ENCODE data around the gene KRTAP2-3. TPM values are rescaled to one million over a fixed set of nuclear protein-coding genes. Genes with fewer than 3 reads are reported as not detected.
"Not testable (repeated sequence)": the region's sequence is repeated elsewhere in the genome, so short reads cannot be mapped to it uniquely, and the experiment has no call there.

KRTAP2-3 gene
- total RNA-seq, 4 donors from 2014 or later = not detected

DNA sequence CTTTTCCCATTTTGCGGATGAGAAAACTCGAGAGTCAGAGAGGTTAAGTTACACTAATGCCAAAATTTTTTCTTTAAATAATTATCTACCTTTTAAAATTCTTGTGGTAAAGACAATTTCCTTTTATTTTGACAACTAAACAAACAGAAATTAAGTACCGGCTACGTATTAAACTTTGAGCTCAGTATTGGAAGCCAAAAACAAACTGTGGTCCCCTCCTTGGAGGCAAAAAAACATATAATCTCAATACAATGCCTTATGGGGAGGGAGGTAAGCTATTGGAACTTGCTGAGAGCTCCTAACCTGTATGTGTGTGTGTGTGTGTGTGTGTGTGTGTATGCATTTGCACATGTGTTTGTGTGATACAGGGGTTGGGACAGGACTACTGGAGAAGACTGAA lies 3.5 kb upstream of the KRTAP2-3 start:
- DNase-seq (ENCODE audit: low spot score) (no peak), ATAC-seq (ENCODE audit: low FRiP score) (no peak)
- no peak for TF ChIP-seq CTCF (IDR thresholded peaks at IDR 0.05)

DNA sequence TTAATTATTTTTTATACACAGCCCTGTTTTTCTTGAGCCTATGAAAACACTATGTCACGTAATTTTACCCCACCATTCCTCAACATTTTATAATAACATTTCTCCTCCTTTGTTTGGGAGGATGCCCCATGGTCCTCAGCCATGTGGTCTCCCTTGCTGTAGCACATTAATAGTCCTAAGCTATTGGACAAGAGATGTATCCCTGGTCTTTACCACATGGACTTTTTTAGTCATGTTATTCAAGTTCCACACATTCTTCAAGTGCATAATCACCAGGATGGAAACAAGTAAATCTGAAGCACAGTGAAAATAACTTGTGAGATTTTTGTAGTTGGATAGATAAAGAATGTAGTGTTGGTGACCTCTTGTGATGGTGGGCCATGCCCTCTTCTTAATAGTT lies 2.0 kb upstream of the KRTAP2-3 start:
- DNase-seq (ENCODE audit: low spot score) = no peak
- ATAC-seq (ENCODE audit: low FRiP score) = no peak
- TF ChIP-seq CTCF (IDR thresholded peaks at IDR 0.05) = no peak

DNA sequence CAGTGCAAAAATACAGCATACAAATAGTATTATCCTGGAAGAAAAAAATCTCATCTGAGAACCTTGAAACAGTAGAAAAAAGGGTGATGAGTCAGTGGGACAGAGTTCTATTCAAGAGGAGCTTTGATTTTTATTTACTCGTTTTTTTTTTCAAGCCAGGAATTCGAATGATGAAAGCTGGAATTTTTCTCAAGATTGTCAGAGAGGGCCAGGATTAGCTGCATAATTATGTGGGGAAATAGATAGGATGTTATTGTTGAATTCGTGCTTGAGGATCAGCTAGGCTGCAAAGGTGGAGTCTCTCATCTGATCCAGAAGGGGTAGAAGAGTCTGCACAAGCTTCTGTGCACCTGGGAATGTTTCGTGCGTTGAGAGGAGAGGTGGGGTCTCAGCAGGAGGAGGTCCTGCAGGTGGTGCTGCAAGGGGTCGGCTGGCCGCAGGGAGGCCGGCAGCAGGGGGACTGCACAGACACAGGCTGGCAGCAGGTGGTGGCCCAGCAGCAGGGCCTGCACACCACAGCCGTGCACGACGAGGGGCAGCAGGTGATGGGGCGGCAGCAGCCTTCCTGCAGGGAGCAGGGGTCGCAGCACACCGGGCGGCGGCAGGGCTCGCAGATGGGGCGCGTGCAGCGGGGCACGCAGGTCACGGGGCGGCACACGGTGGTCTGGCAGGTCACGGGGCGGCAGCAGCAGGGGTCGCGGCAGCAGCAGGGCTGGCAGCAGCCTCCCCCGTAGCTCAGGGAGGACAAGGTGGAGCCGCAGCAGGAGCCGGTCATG lies 450 bp downstream of the KRTAP2-3 start:
- not testable (repeated sequence) for ATAC-seq (ENCODE audit: low FRiP score); DNase-seq (ENCODE audit: low spot score)

DNA sequence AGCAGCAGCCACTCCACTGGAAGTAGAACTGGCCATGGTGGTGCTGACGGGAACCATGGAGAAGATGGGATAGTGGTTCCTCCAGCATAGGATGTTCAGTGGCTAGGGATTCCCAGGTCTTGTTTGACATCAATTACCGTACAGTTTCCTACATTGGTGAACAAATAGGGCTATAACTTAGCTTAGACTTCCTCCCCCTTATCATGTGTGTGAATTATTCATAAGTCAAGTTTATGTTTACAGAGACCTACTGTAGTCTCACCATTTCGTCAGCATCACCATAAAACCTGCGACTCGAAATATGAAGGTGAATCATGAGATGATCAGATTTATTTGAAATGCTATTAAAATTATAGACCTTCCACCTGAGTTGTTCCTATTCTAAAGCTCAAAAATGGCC lies 1.2 kb downstream of the KRTAP2-3 start:
- ATAC-seq (ENCODE audit: low FRiP score) = no peak
- TF ChIP-seq CTCF (IDR thresholded peaks at IDR 0.05) = no peak
- DNase-seq (ENCODE audit: low spot score) = no peak

GRCh38 chr17:41057547-41057946 lies 2.4 kb downstream of the KRTAP2-3 start:
- TF ChIP-seq CTCF (IDR thresholded peaks at IDR 0.05) = no peak
- ATAC-seq (ENCODE audit: low FRiP score) (no peak), DNase-seq (ENCODE audit: low spot score) (no peak)

GRCh38 chr17:41055130-41055529 lies 4.8 kb downstream of the KRTAP2-3 start, which contains the start of gene KRTAP2-2:
KRTAP2-2 (minus strand) TSS chr17:41055230; CDS start chr17:41055211, 19 bp downstream.
- DNase-seq (ENCODE audit: low spot score); ATAC-seq (ENCODE audit: low FRiP score): not testable (repeated sequence)

DNA sequence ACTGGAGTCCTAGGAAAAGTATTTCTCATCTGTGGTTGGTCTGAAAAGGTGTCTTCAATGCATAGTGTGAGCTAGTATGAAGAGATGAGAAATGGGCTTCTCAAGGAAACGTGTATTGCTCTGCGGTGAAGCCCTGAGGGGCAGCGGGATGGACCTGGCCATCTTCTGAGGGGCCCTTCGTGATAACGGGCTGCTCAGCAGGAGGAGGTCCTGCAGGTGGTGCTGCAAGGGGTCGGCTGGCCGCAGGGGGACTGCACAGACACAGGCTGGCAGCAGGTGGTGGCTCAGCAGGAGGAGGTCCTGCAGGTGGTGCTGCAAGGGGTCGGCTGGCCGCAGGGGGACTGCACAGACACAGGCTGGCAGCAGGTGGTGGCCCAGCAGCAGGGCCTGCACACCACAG lies 5.4 kb downstream of the KRTAP2-3 start:
- DNase-seq (ENCODE audit: low spot score); ATAC-seq (ENCODE audit: low FRiP score): not testable (repeated sequence)

DNA sequence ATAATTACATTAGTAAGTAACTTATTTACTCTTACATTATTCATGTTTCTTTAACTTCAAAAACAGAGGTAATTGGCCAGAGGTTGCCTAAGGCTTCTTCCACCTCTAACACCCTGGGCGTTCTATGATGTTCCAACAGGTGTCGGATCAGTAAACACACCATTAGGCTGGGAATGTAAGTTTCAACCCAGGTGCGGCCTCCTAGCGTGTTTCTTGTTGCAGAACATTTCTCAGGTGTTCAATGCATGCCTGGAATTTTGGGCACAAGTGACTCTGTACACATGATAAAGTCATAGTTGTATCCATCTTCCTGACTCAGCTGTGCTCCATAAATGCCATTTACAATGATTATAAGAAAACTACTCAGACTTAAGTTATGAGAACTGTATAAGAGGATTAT lies 5.9 kb downstream of the KRTAP2-3 start:
- DNase-seq (ENCODE audit: low spot score) = no peak
- ATAC-seq (ENCODE audit: low FRiP score) = no peak
- no peak for TF ChIP-seq CTCF (IDR thresholded peaks at IDR 0.05)

- no peak for ATAC-seq (ENCODE audit: low FRiP score)
- no peak for TF ChIP-seq CTCF (IDR thresholded peaks at IDR 0.05)
- no peak for DNase-seq (ENCODE audit: low spot score)
These were observed 7.3 kb downstream of the KRTAP2-3 start for GRCh38 chr17:41052566-41052965.
